GM21360 (cell line): ENCODE data around the gene POMGNT2.
"Not testable (repeated sequence)": the region's sequence is repeated elsewhere in the genome, so short reads cannot be mapped to it uniquely, and the experiment has no call there.

Experiments
- ATAC-seq: cut with Tn5 transposase; IDR thresholded peaks from one replicate; pipeline ENCODE4 v1.9.1; 2021; ENCODE audit warnings: mild to moderate bottlenecking, moderate library complexity; ENCODE audit not compliant: unreplicated experiment

The POMGNT2 gene

GRCh38 chr3:43077261-43077660, 28.6 kb downstream of the POMGNT2 start:
- no peak for ATAC-seq

GRCh38 chr3:43076857-43077256, 29.0 kb downstream of the POMGNT2 start:
- no peak for ATAC-seq

- no peak for ATAC-seq
These were observed 29.8 kb downstream of the POMGNT2 start for GRCh38 chr3:43075904-43076661.

GRCh38 chr3:43074901-43075689, 30.8 kb downstream of the POMGNT2 start:
- no peak for ATAC-seq

- ATAC-seq = no peak
These were observed 31.4 kb downstream of the POMGNT2 start for GRCh38 chr3:43074482-43074881.

GRCh38 chr3:43073836-43074220, 32.1 kb downstream of the POMGNT2 start:
- no peak for ATAC-seq

GRCh38 chr3:43073116-43073835, 32.6 kb downstream of the POMGNT2 start:
- no peak for ATAC-seq

- no peak for ATAC-seq
These were observed 33.5 kb downstream of the POMGNT2 start for GRCh38 chr3:43072361-43072760.

- ATAC-seq = no peak
These were observed 34.5 kb downstream of the POMGNT2 start for GRCh38 chr3:43071313-43071893.

- not testable (repeated sequence) for ATAC-seq
These were observed 35.2 kb downstream of the POMGNT2 start for GRCh38 chr3:43070670-43071069.

GRCh38 chr3:43063114-43063513, 42.8 kb downstream of the POMGNT2 start:
- no peak for ATAC-seq

- no peak for ATAC-seq
These were observed 43.3 kb downstream of the POMGNT2 start for GRCh38 chr3:43062564-43063040.

GRCh38 chr3:43062040-43062563, 43.8 kb downstream of the POMGNT2 start:
- ATAC-seq = no peak

GRCh38 chr3:43061101-43061895, 44.6 kb downstream of the POMGNT2 start:
- no peak for ATAC-seq

GRCh38 chr3:43059456-43059855, 46.4 kb downstream of the POMGNT2 start:
- ATAC-seq = no peak

GRCh38 chr3:43055806-43056770, 49.8 kb downstream of the POMGNT2 start:
- ATAC-seq = no peak

- ATAC-seq = no peak
These were observed 50.5 kb downstream of the POMGNT2 start for GRCh38 chr3:43055393-43055792.

GRCh38 chr3:43054754-43055153, 51.1 kb downstream of the POMGNT2 start:
- no peak for ATAC-seq

- no peak for ATAC-seq
These were observed 52.6 kb downstream of the POMGNT2 start for GRCh38 chr3:43053291-43053690.
